ENCODE data around the gene MIS18BP1.
"Not testable (repeated sequence)": the region's sequence is repeated elsewhere in the genome, so short reads cannot be mapped to it uniquely, and the experiment has no call there.

Gene MIS18BP1

DNA sequence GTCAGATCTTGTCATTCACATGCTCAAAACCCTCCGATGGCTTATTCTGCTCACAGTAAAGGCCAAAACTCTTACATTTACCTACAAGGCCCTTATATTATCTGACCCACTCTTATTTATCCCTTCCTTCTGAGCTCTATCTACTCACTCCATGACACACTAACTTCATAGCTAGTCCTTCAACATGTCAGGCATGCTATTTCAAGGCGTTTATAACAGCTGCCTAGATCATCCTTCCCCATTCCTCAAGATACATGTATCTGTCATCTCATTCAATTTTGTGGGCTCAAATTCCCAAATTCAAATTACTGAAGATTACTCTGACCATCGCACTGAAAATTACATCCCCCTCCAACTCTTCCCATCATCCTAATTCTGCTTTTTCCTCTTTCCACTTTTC is 6.9 kb downstream of the MIS18BP1 start:
- no peak for DNase-seq (ENCODE audit: low spot score)

DNA sequence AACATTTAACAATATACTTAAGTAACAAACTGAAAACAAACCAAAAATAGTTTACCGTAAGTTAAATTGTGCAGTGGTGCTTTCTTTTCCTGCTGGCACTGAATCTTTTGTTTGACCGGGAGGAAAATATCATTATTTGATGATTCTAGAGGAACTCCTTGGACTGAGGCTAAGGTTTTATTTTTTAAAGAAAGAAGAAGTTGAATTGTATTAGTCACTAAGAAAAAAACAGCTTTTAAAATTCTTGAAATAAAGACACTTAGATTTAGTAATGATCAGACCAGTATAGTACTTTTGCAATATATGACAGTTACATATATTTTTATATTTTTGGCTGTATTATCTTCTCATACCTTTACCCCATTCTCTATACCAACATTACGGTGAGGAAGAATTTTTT is 10.3 kb downstream of the MIS18BP1 start:
- no peak for DNase-seq (ENCODE audit: low spot score)

DNA sequence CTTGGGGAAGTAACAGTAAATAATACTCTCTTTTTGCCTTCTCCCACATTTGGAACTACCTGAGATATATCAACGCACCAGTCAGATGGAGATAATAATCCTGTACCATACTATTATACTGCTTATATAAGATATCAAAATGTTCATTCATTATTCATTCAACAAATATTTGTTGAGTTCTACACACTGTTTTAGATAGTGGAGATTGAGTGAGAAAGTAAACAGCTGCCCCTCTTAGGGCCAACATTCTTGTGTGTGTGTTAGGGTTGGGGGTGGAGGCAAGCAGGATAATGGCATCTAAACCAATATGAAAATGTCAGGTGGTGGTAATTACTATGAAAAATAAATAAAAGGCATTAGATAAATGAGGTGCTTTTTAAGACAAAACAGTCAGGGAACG is 14.0 kb downstream of the MIS18BP1 start:
- DNase-seq (ENCODE audit: low spot score): no peak

DNA sequence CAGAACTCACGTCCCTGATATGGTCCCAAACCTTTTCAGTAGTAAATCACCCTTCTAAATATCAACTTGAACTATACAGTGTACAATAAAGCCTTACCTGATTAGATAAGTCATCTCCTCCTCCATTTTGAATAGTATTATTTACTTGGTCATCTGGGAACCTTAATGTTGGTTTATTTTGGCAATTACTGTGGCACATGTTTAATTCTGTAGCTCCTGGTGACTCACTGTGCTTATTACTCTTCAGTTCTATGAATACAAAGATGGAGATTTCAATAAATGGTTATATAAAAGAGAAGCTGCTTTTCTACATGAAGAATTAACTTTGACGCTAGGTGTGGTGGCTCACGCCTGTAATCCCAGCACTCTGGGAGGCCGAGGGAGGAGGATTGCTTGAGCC is 25.4 kb downstream of the MIS18BP1 start:
- DNase-seq (ENCODE audit: low spot score): no peak

DNA sequence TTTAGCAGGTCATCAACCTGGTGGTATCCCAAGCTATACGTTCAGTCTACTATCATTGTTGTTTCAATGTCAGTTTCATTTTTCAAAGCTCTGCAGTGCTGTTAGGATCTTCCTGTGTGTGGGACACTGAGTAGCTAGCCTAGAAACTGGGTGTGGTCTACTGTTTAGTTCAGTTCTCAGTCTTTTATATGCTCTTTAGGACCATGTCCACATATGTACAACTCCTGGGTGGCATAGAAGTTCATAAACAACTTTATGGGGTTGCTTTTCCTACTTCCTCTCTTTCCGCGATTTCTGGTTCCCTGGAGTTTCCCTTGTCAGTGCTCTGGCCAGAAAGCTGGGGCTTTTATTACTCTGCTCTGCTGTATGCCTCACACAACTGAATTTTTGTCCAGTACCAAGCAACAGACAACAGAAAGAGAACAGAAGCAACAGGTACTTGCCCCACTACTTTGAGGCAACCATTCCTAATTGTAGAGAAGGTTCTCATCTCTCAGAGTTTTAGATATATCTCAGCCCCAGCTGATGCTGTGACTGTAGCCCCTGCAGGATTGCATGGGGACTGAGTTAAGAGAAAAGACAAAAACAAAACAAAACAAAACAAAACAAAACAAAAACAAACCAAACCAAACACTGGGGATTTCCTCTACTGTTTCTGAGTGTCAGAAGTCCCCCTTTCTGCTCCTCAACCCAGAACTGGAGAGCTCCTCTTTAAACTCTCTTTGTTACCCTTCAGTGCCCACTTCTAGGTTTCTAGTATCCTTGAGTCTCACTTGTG is 30.3 kb downstream of the MIS18BP1 start:
- no peak for DNase-seq (ENCODE audit: low spot score)

DNA sequence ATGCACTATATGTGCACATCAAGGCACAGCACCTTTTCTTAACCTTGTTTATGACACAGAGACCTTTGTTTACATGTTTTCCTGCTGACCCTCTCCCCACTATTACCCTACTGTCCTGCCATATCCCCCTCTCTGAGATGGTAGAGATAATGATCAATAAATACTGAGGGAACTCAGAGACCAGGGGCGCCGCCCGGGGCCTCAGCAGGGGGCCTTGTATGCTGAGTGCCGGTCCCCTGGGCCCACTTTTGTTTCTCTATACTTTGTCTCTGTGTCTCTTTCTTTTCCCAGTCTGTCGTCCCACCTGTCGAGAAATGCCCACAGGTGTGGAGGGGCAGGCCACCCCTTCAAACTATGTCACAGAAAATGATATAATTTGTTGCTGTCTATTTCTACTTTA is 38.7 kb downstream of the MIS18BP1 start:
- DNase-seq (ENCODE audit: low spot score): not testable (repeated sequence)

DNA sequence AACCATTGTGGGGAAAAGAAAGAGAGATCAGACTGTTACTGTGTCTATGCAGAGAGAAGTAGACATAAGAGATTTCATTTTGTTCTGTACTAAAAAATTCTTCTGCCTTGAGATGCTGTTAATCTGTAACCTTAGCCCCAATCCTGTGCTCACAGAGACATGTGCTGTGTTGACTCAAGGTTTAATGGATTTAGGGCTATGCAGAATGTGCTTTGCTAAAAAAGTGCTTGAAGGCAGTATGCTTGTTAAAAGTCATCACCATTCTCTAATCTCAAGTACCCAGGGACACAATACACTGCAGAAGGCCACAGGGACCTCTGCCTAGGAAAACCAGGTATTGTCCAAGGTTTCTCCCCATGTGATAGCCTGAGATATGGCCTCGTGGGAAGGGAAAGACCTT is 39.3 kb downstream of the MIS18BP1 start:
- DNase-seq (ENCODE audit: low spot score): not testable (repeated sequence)

DNA sequence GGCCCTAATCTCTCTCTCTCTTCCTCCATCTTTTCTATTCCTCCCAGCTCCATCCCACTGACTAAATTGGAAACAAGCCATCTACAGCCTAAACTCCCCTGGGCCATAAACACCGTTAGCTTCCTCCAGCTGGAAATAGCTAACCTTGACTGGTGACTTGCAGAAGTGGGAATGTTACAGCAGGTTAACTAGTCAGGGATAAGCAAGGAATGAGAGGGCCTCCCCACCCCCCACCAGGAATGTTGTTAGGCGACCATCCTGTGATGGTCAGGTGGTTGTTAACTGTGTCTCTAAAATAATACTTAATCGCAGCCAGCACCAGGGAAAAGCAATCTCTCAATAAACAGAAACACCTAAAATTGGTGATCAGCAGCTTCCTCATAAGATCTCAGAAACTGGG is 40.8 kb downstream of the MIS18BP1 start:
- DNase-seq (ENCODE audit: low spot score): no peak

DNA sequence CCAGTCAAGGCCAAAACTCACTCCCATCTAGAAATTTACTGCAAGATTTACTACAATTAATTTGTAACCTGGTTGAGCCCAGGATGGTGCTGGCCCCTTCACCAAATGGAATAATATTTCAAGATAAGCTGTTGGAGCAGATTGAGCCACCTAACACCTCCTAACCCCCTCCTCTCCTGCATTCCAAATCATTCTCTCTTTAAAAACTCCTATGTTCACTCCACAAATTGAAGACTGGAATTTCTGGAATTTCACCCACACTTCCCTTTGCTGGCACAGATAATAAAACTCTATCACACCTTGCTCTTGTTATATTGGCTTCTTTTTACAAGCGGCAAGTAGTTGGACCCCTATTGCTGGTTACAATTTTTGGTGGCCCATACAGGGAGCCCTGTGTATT is 41.7 kb downstream of the MIS18BP1 start:
- DNase-seq (ENCODE audit: low spot score): no peak

DNA sequence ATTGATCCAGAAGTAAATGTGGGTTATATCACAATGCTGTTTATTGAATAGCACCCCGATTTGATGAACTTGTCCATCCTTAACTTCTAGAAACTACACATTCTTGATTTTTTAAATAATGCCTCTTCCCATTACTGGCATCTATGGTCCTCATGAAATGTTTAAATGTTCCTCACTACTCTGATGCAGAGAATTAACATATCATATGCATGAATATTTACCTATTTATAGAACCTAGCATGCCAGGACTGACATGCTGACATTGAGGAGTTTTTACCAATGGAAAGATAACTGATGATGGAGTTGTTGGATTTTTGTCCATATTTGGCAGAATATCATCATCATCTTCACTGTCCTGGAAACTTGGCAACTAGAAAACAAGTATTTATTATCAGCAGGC is 42.8 kb downstream of the MIS18BP1 start:
- no peak for DNase-seq (ENCODE audit: low spot score)

DNA sequence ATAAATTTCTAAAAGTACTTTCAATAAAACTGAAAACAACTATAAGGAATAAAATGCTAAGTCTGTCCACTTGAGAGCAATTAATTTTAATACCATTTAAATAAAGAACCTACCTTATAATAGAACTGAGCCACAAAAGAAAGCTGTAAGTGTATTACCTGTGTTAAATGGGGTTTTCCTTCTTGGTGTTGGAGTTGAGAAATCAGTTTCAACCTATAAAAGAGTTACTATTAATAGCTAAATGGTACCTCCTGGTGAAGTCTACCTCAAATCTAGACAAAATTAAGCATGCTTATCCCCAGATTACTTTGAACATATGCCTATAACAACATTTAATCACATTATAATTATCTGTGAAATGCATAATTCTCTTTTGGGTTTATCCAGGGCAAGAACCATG is 48.8 kb downstream of the MIS18BP1 start:
- DNase-seq (ENCODE audit: low spot score): no peak

DNA sequence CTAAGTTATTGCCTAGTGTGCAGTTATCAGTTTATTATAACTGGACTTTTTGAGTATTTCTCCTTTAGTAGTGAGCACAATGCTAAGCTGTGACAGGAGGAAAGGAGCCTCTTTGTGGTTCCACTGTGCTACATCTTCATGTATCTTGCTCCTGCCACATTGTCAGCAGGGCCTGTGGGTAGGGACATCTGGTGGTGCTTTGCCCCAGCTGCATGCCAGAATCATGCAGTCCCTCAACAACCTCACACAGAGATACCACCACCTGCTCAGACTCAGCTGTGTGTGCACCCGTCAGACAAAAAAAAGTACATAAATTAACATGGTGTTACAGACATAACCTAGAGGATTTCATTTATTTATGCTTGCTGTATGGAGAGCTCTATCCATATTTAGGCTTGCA is 51.1 kb downstream of the MIS18BP1 start:
- DNase-seq (ENCODE audit: low spot score): peak; percentile 10

DNA sequence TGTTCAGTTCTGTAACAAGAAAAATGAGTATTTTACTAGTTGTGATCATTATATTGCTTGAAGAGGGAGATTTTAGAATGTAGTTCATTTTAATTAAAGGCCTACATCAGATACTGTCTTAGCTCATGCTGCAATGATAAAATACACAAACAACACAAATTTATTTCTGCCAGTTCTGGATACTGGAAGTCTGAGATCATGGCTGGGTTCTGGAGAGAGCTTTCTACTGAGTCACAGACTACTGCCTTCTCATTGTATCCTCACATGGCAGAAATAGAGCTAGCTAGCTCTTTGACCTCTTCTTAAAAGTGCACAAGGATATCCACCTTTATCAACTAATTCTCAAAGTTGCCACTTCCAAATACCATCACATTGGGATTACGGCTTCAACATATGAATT is 53.8 kb downstream of the MIS18BP1 start:
- peak; percentile 27 for DNase-seq (ENCODE audit: low spot score)

DNA sequence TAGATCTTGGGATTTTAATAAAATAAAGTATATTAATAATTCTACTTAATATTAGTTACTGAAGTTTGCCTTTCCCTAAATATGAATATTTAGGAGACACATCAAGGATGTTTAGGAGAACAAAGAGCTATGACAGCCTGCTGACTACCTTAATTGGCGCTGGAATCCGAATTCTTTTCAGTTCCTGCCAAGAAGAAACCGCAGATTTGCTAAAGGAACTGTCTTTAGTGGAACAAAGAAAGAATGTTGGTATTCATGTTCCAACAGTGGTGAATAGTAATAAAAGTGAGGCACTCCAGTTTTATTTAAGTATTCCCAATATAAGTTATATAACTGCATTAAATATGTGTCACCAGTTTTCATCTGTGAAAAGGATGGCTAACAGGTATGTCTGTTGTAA is 54.5 kb downstream of the MIS18BP1 start:
- no peak for DNase-seq (ENCODE audit: low spot score)

DNA sequence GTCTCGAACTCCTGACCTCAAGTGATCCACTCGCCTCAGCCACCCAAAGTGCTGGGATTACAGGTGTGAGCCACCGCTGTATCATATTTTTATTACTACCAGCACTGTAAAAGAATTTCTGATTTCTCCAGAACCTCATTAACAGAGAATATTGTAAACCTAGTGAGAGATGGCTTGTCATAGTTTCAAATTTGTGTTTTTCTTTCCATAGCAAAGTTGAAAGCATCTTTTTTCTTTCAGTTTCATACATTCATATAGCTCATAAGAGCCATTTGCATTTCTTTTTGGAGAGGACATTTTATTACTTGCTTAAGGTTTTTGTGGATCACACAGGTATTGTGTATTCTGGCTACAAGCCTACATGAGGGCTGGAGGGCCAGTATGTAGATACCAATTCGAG is 58.0 kb downstream of the MIS18BP1 start:
- DNase-seq (ENCODE audit: low spot score): no peak

DNA sequence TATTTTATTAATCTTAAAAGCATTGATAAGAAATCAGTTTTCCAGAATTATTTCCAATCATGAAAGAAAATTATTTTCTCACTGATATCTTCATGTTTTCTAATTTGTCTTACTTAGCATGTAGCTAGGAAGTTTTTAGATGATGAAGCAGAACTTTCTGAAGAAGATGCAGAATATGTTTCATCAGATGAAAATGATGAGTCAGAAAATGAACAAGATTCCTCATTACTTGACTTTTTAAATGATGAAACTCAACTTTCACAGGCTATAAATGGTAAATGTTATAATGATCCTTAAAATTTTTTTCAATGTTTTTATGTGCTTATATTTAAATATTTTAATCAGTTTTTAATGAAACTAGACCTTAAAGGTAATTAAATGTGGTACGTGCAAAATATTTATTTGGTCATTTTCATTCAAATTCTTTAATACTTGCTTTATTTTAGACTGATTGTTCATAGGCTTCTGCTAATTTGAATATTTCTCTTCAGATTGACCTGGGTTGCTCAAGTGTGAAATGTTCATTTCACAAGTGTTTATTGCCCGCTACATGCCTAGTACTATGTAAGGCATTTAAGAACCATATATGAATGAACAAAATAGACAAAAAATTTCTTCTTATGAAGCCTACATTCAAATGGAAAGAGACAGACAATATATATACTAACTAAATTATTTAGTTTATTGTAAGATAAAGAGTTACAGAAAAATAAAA is 67.7 kb downstream of the MIS18BP1 start:
- peak; percentile 41 for DNase-seq (ENCODE audit: low spot score)

DNA sequence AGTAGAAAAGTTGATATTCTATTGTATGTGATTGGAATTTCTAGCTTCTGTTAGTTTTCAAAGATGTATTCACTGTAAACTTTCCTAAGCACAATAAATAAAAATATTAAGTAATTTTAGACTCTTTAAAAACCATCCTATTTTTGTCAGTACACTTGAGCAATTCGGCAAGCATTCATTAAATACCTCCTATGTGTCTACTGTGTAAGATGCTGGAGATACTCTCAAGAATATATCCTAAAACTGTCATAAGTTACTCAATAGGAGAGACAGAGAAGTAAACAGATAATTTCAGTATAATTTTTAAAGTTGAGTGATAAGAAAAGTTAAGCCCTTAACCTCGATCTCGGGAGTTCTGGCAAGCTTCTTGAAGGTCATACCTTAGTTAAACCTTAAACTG is 71.2 kb downstream of the MIS18BP1 start:
- DNase-seq (ENCODE audit: low spot score): no peak

DNA sequence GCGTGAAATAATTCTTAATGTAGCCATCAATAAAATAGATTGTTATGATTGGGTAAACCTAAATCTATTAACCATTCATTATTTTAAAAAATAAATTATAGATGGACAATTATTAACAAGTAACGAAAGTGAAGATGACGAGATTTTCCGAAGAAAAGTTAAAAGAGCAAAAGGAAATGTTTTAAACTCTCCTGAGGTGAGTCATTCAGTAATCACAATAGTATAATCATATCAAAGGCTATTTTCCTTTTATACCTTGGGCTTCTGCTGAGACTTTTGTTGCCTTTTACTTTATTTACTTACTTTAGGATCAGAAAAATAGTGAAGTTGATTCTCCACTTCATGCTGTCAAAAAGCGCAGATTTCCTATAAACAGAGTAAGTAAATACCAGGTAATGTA is 71.7 kb downstream of the MIS18BP1 start:
- no peak for DNase-seq (ENCODE audit: low spot score)

DNA sequence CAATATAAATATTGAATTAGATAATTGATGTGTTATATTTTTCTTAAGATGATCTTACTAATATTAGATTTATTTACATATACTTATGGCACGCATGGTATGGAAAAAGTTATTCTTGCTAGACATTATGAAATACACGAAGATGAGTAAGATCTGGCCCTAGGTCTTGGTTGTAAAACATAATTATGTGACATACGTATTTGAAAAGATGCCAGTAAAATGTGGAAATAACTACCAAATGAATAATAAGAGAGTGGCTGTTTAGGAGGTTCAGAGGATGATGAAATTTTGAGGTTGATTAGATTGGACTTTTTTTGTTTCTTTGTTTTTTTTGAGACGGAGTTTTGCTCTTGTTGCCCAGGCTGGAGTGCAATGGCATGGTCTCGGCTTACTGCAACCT is 75.9 kb downstream of the MIS18BP1 start:
- peak; percentile 67 for DNase-seq (ENCODE audit: low spot score)

DNA sequence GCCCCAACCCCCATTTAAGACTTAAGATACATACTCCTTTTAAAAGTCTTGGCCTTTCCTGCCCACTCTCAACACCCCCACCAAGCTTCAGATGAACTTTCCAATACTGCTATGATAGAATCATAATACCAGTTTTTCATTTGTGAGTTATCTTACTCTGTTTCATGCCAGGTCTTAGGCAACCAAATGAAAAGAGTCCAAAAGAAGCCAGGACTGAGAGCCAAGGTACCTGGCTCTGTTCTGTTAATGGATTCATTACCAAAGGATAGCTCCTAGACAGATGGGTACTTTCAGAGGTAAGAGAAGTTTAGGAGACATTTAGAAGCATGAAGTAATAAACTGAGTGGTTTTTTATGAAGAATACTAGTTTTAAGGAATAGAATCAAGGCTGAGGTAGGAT is 83.1 kb downstream of the MIS18BP1 start:
- no peak for DNase-seq (ENCODE audit: low spot score)

DNA sequence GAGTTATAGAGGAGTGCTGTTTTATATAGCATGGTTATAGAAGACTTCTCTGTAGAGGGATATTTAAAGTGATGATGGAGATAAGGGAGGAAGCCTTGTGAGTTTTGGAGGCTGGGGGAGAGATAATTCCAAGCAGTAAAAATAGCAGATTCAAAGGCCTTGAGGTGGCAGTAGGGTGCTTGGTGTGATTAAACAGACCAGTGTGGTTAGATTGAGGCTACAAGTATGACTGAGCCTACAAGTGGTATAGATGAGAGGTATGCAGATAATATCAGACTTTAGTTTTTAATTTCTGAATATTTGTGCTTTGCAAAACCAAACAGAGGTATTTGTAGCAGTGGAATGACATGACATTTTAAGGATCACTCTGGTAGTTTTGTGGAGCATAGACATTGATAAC is 96.9 kb downstream of the MIS18BP1 start:
- peak; percentile 5 for DNase-seq (ENCODE audit: low spot score)
